Lower leg skin (tissue), 4 donors: ENCODE measurements around the gene CST4. TPM values are rescaled to one million over a fixed set of nuclear protein-coding genes. Genes with fewer than 3 reads are reported as not detected.
A peak's percentile ranks its signal among the peaks of the same experiment; 100 is the strongest.
"Not testable (repeated sequence)": the region's sequence is repeated elsewhere in the genome, so short reads cannot be mapped to it uniquely, and the experiment has no call there.

Experiments used
- DNase-seq, 2 donors: peaks; one replicate each; pipeline ENCODE4 v3.0.0-alpha.2; 2019; ENCODE audit warnings: low spot score in 2 of 2
- H3K4me3 ChIP-seq: fragments of 200-600 bp; sonication (generic); 2 replicates; pipeline ENCODE4 v1.5.1; 2017; ENCODE audit warnings: mild to moderate bottlenecking, low read depth; ENCODE audit not compliant: poor library complexity, severe bottlenecking
- CTCF ChIP-seq, 3 donors: fragments of 450-650 bp; IDR thresholded peaks; one replicate each; pipeline ENCODE4 v1.5.1; 2016; ENCODE audit warnings: antibody characterized with exemption in 3 of 3, mild to moderate bottlenecking in 3 of 3, moderate library complexity in 2 of 3
- POLR2A ChIP-seq, 2 donors: fragments of 450-650 bp; IDR thresholded peaks; one replicate each; pipeline ENCODE4 v1.6.1; 2016 to 2017; ENCODE audit warnings: antibody characterized with exemption in 2 of 2, mild to moderate bottlenecking in 1 of 2, moderate library complexity in 1 of 2
- WGBS, 2 donors: methylation state at CpG; one replicate each; pipeline ENCODE4 v1.1.5; 2018; 5-methylcytosine and 5-hydroxymethylcytosine counted together
- intact Hi-C: fragments of 100-400 bp; cut with DNase I; formaldehyde crosslinking; loops from one replicate; pipeline ENCODE4 v1.15.0; 2023; ENCODE audit warnings: low total_unique reads
- total RNA-seq, 4 donors: library from RNA; depleted of rRNA; stranded (reverse); fragments of >200 nt; gene quantifications; one replicate each; pipeline ENCODE4 v1.1.0, GENCODE V29; 2016

Gene CST4
- total RNA-seq, 4 donors from 2014 or later: not detected

- no peak for DNase-seq
- intact Hi-C loops: no loop called here
- no peak overlapping the region for H3K4me3 ChIP-seq
- TF ChIP-seq CTCF (IDR thresholded peaks at IDR 0.05) (no peak), POLR2A (IDR thresholded peaks at IDR 0.05) (no peak)
- 91 to 92% methylated on average over 3 of the region's 3 CpGs for WGBS, 2 donors
Measured at GRCh38 chr20:23691675-23692074, 2.8 kb upstream of the CST4 start.

- DNase-seq: no peak
- TF ChIP-seq CTCF (IDR thresholded peaks at IDR 0.05): no peak
- no peak for TF ChIP-seq POLR2A (IDR thresholded peaks at IDR 0.05)
- intact Hi-C loops: no loop called here
- WGBS, 2 donors: 79 to 82% methylated on average over 8 of the region's 8 CpGs
- H3K4me3 ChIP-seq: no peak overlapping the region
Measured at GRCh38 chr20:23690581-23690980, 1.7 kb upstream of the CST4 start.

GRCh38 chr20:23689399-23689690 is 507 bp upstream of the CST4 start:
- DNase-seq: no peak
- WGBS, 2 donors: 80 to 85% methylated on average over 3 of the region's 3 CpGs
- intact Hi-C loops: no loop called here
- TF ChIP-seq CTCF (IDR thresholded peaks at IDR 0.05) (no peak), POLR2A (IDR thresholded peaks at IDR 0.05) (no peak)
- H3K4me3 ChIP-seq: no peak overlapping the region

- intact Hi-C loops: no loop called here
- no peak for DNase-seq
- 47 to 57% methylated on average over 3 of the region's 3 CpGs for WGBS, 2 donors
- H3K4me3 ChIP-seq: no peak overlapping the region
- TF ChIP-seq CTCF (IDR thresholded peaks at IDR 0.05): no peak
- TF ChIP-seq POLR2A (IDR thresholded peaks at IDR 0.05): no peak
Measured at GRCh38 chr20:23687986-23688385, 852 bp downstream of the CST4 start.

- H3K4me3 ChIP-seq: no peak overlapping the region
- 82 to 85% methylated on average over 4 of the region's 4 CpGs for WGBS, 2 donors
- peak in 1 of 2 donors; percentile 74 for DNase-seq
- TF ChIP-seq POLR2A (IDR thresholded peaks at IDR 0.05): no peak
- no peak for TF ChIP-seq CTCF (IDR thresholded peaks at IDR 0.05)
- intact Hi-C loops: no loop called here
Measured at GRCh38 chr20:23686046-23686750, 2.6 kb downstream of the CST4 start.

GRCh38 chr20:23685529-23685896 is 3.3 kb downstream of the CST4 start:
- DNase-seq, intact Hi-C loops, H3K4me3 ChIP-seq: not testable (repeated sequence)
- whole genome bisulfite sequencing, 2 donors: 60 to 70% methylated on average over 4 of the region's 4 CpGs
